ENCODE results near the gene ELMO1.

DNA sequence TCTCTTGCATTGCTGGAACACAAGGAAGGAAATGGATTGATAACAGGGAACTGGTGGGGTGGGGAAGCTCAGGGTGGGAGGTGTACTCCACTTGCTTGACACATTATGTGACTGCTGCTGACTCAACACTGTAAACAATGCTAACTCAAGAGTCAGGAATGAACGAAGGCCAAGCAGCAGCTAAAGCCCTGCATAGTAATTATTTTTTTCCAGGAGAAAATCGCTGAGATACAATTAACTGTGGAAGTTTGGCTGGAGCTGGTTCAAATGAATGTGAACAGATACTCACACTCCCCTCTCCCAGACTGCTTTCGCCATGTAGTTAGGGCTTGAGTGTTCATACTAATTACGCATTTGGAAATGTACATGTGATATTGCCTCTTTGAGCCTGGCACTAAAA, 553.5 kb downstream of the ELMO1 start:
- TF ChIP-seq, protein P1, sequence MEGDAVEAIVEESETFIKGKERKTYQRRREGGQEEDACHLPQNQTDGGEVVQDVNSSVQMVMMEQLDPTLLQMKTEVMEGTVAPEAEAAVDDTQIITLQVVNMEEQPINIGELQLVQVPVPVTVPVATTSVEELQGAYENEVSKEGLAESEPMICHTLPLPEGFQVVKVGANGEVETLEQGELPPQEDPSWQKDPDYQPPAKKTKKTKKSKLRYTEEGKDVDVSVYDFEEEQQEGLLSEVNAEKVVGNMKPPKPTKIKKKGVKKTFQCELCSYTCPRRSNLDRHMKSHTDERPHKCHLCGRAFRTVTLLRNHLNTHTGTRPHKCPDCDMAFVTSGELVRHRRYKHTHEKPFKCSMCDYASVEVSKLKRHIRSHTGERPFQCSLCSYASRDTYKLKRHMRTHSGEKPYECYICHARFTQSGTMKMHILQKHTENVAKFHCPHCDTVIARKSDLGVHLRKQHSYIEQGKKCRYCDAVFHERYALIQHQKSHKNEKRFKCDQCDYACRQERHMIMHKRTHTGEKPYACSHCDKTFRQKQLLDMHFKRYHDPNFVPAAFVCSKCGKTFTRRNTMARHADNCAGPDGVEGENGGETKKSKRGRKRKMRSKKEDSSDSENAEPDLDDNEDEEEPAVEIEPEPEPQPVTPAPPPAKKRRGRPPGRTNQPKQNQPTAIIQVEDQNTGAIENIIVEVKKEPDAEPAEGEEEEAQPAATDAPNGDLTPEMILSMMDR (IDR thresholded peaks at IDR 0.05 in 8 of 11, conservative IDR thresholded peaks at IDR 0.05 in 3 of 11) = no peak
- TF ChIP-seq POLR2AphosphoS5 (IDR thresholded peaks at IDR 0.05) (peak in 1 of 3 donors; percentile 19), POLR2A (IDR thresholded peaks at IDR 0.05) (no peak)

Measured in spleen (tissue), 7 donors.